ENCODE data around the gene PRPF6. TPM values are rescaled to one million over a fixed set of nuclear protein-coding genes. Genes with fewer than 3 reads are reported as not detected.

PRPF6 gene
- total RNA-seq, 6 donors from 2014 or later = 60.5 to 113 (median 68.0) TPM

DNA sequence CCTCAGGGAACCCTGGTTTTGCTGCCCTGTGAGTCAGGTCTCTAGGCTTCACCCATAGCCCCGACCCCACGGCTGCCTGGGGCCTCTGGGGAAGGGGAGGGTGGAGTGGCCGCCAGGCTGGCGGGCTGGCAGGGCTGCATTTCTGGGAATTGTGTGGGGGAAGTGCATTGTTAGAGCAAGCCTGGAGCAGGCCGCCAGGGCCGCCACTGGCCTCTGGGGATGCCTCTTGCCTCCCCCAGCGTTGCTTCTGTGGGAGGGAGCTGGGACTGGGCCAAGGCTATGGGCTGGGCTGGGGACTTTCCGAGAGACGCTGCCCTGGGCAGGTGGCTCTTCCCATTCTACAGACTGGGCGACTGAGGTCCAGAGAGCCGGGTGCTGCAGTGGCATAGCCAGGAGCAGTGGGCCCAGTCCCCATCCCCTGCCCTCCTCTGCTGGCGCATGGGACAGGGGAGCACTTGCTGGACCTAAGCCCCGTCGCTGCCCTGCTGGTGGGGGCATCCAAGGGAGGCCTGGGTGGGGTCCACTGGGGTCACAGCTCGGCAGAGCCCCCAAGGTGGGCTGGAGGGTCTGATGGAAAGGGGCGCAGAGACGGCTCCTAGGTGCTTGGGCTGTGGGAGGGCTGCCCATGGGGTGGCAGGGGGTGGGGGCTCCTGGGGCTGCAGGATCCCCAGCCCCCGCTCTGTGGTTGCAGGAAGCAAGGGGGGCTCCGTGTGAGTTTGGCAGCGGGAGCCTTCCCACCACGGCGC lies 75.1 kb downstream of the PRPF6 start:
- Histone ChIP-seq H3K36me3 (no peaks in the 10 kb centered on the region), H3K27me3 (peaks cover 0 to 6% (median 0%) of the 10 kb centered on the region in 4 donors), H3K4me1 (peaks cover 35 to 65% (median 51%) of the 10 kb centered on the region in 4 donors), H3K27ac (peak overlapping the region; percentile 85 to 93 (median 90)), H3K4me3 (peak overlapping the region in 1 of 4 donors; percentile 11), H3K9me3 (no peaks in the 10 kb centered on the region)
- DNase-seq (peak in 1 of 2 donors; percentile 47), ATAC-seq (ENCODE audit: low FRiP score in 2 of 2) (peak in 1 of 2 donors; percentile 3)
- 20 to 46% methylated on average over 1 to 18 of the region's 22 CpGs for WGBS, 2 donors
- TF ChIP-seq POLR2A (IDR thresholded peaks at IDR 0.05) (no peak), EP300 (IDR thresholded peaks at IDR 0.05) (peak in 1 of 4 donors; percentile 68), POLR2AphosphoS5 (IDR thresholded peaks at IDR 0.05) (peak; percentile 68 to 69)
- TF ChIP-seq, protein P1, sequence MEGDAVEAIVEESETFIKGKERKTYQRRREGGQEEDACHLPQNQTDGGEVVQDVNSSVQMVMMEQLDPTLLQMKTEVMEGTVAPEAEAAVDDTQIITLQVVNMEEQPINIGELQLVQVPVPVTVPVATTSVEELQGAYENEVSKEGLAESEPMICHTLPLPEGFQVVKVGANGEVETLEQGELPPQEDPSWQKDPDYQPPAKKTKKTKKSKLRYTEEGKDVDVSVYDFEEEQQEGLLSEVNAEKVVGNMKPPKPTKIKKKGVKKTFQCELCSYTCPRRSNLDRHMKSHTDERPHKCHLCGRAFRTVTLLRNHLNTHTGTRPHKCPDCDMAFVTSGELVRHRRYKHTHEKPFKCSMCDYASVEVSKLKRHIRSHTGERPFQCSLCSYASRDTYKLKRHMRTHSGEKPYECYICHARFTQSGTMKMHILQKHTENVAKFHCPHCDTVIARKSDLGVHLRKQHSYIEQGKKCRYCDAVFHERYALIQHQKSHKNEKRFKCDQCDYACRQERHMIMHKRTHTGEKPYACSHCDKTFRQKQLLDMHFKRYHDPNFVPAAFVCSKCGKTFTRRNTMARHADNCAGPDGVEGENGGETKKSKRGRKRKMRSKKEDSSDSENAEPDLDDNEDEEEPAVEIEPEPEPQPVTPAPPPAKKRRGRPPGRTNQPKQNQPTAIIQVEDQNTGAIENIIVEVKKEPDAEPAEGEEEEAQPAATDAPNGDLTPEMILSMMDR (IDR thresholded peaks at IDR 0.05) = peak in 4 of 6 experiments; percentile 8 to 40 (median 28)

DNA sequence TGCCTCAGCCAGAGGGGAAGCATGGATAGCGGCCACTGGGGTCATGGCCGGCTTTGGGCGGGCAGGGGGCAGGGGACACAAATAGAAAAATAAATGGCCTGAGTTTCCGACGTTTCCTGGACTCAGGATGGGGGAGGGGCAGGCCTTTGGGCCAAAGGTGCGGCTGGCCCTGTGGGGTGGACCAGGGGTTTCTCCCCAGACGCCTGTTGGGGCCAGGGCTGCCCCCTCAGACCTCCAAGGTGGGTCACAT lies 75.6 kb downstream of the PRPF6 start:
- 48 to 52% methylated on average over 5 to 7 of the region's 7 CpGs for WGBS, 2 donors
- peak overlapping the region in 2 of 4 donors; percentile 11 to 34 for H3K4me3 ChIP-seq
- H3K27me3 ChIP-seq = peaks cover 0 to 2% (median 0%) of the 10 kb centered on the region in 4 donors
- H3K27ac ChIP-seq = peak overlapping the region; percentile 85 to 93 (median 90)
- no peaks in the 10 kb centered on the region for H3K9me3 ChIP-seq
- ATAC-seq (ENCODE audit: low FRiP score in 2 of 2) (no peak), DNase-seq (no peak)
- no peaks in the 10 kb centered on the region for H3K36me3 ChIP-seq
- peaks cover 35 to 65% (median 50%) of the 10 kb centered on the region in 4 donors for H3K4me1 ChIP-seq
- TF ChIP-seq POLR2AphosphoS5 (IDR thresholded peaks at IDR 0.05) (no peak), EP300 (IDR thresholded peaks at IDR 0.05) (no peak), POLR2A (IDR thresholded peaks at IDR 0.05) (no peak)
- TF ChIP-seq, protein P1 (IDR thresholded peaks at IDR 0.05) = no peak

DNA sequence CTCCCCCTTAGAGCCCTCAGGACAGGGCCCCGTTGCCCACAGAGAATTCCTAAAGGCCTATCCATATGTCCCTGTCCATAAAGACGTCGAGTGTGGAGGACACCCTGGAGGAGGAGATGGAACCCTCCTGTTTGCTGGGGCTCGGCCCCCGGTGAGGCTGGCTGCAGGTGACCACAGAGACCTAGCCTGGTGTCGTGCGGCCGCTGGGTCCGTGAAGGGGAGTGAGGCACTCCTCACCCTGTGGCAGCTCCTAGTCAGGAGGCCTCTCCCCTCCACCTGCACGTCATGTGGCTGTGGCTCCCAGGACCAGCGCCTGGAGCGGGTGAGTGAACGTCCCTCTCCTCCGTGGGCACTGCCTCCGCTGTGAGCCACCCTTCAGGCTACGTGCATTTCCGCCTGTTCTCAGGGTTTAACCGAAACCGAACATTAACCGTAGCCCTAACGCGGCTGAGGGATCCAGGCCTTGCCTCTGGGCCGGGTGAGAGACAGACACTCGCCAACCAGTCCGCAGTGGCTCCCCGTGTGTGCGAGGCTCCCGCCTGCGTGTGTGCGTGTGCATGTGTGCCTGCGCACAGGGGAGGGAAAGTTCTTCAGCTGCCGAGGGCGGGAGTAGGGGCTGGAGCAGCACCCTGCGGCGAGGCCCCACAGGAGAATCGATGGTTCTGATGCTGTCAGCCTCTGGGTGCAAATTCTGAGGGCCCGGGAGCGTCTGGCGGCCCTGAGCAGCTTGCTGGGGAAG lies 76.1 kb downstream of the PRPF6 start:
- DNase-seq = no peak
- Histone ChIP-seq H3K36me3 (no peaks in the 10 kb centered on the region), H3K9me3 (no peaks in the 10 kb centered on the region), H3K4me1 (peaks cover 36 to 61% (median 49%) of the 10 kb centered on the region in 4 donors), H3K27me3 (no peaks in the 10 kb centered on the region), H3K4me3 (peak overlapping the region in 3 of 4 donors; percentile 6 to 34 (median 23)), H3K27ac (peak overlapping the region; percentile 85 to 93 (median 90))
- ATAC-seq (ENCODE audit: low FRiP score in 2 of 2) = no peak
- TF ChIP-seq, protein P1 (IDR thresholded peaks at IDR 0.05) = no peak
- no peak for TF ChIP-seq EP300 (IDR thresholded peaks at IDR 0.05)
- no peak for TF ChIP-seq POLR2A (IDR thresholded peaks at IDR 0.05)
- TF ChIP-seq POLR2AphosphoS5 (IDR thresholded peaks at IDR 0.05) = no peak
- 55 to 61% methylated on average over 21 to 35 of the region's 39 CpGs for WGBS, 2 donors

DNA sequence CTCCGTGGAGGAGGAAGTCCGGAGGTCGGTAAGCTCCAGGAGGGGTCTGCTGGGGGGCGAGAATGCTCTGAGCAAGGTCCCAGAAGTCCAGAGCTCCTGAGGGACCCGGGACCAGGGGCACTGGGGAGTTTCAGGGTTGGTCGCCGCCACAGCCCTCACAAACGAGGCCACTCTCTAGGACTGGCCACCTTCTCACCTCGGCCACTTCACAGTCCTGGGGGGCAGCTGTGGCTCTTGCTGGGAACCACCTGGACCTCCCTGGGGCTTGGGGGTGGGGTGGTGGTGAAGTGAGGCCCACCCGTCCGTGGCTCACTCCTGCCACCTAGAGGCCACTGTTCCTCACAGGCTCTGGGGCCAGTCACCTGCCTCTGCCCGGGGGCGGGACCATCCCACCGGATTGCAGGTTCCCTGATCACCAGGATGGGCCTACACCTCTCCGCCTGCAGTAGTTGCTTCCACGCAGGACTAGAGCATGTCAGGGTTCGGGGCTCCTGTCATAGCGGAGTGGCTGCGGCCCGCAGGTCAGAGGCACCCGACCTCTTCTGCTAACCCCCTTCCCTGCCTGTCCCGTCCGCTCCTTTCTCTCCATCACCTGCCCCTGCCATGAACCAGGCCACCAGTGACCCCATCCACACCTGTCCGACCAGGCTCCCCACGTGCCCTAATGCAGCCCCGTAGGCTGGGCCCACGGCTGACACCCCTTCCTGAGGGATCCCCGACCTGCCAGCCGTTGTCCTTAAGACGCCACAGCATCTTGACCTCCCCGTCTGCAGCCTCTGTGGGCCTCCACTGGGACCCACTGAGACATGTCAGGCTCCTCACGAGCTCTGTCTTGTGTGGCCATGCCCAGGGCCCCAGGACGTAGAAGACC lies 76.9 kb downstream of the PRPF6 start:
- peak overlapping the region; percentile 85 to 93 (median 90) for H3K27ac ChIP-seq
- no peaks in the 10 kb centered on the region for H3K36me3 ChIP-seq
- H3K4me3 ChIP-seq = peak overlapping the region in 3 of 4 donors; percentile 6 to 34 (median 23)
- peaks cover 39 to 59% (median 51%) of the 10 kb centered on the region in 4 donors for H3K4me1 ChIP-seq
- H3K9me3 ChIP-seq = no peaks in the 10 kb centered on the region
- no peaks in the 10 kb centered on the region for H3K27me3 ChIP-seq
- TF ChIP-seq POLR2AphosphoS5 (IDR thresholded peaks at IDR 0.05) = no peak
- TF ChIP-seq, protein P1 (IDR thresholded peaks at IDR 0.05) = peak; percentile 82 to 90 (median 86)
- TF ChIP-seq EP300 (IDR thresholded peaks at IDR 0.05) = no peak
- no peak for TF ChIP-seq POLR2A (IDR thresholded peaks at IDR 0.05)
- DNase-seq (peak; percentile 74 to 81), ATAC-seq (ENCODE audit: low FRiP score in 2 of 2) (peak; percentile 63 to 77)
- 42 to 47% methylated on average over 15 to 28 of the region's 33 CpGs for WGBS, 2 donors

Data from upper lobe of left lung (tissue), 6 donors.